GM23248 (cell line): ENCODE measurements around the gene ABHD2. TPM values are rescaled to one million over a fixed set of nuclear protein-coding genes. Genes with fewer than 3 reads are reported as not detected.

Source experiments
- DNase-seq: peaks from one replicate; pipeline ENCODE4 v3.0.0-alpha.2; 2015
- H2AFZ ChIP-seq: fragments of 200-600 bp; sonication (generic); 2 replicates; pipeline ENCODE4 v1.6.1; 2016; ENCODE audit warnings: antibody characterized with exemption
- H3F3A ChIP-seq: fragments of 200-600 bp; sonication (generic); 2 replicates; pipeline ENCODE4 v1.6.1; 2016; ENCODE audit warnings: mild to moderate bottlenecking, antibody characterized with exemption, mixed run types; ENCODE audit not compliant: insufficient read depth
- H3K27ac ChIP-seq: fragments of 200-600 bp; sonication (generic); 2 replicates; pipeline ENCODE4 v1.5.1; 2016; ENCODE audit warnings: mild to moderate bottlenecking
- H3K27me3 ChIP-seq: fragments of 200-600 bp; sonication (generic); replicated peaks from 2 replicates; pipeline ENCODE4 v1.6.1; 2016; ENCODE audit warnings: mild to moderate bottlenecking; ENCODE audit not compliant: insufficient read depth
- H3K36me3 ChIP-seq: fragments of 200-600 bp; sonication (generic); 2 replicates; pipeline ENCODE4 v1.6.1; 2016; ENCODE audit warnings: low read depth, mild to moderate bottlenecking
- H3K4me1 ChIP-seq: fragments of 200-600 bp; sonication (generic); 2 replicates; pipeline ENCODE4 v1.6.1; 2016; ENCODE audit warnings: mild to moderate bottlenecking; ENCODE audit not compliant: insufficient read depth
- H3K4me2 ChIP-seq: fragments of 200-600 bp; sonication (generic); one replicate; pipeline ENCODE4 v1.6.1; 2016; ENCODE audit warnings: mild to moderate bottlenecking; ENCODE audit not compliant: unreplicated experiment
- H3K4me3 ChIP-seq: fragments of 200-600 bp; sonication (generic); 2 replicates; pipeline ENCODE4 v1.5.1; 2016; ENCODE audit warnings: mild to moderate bottlenecking
- H3K79me2 ChIP-seq: fragments of 200-600 bp; sonication (generic); 2 replicates; pipeline ENCODE4 v1.6.1; 2016; ENCODE audit warnings: mild to moderate bottlenecking; ENCODE audit not compliant: insufficient read depth
- H3K9ac ChIP-seq: fragments of 200-600 bp; sonication (generic); 2 replicates; pipeline ENCODE4 v1.6.1; 2016; ENCODE audit warnings: mild to moderate bottlenecking
- H3K9me2 ChIP-seq: fragments of 200-600 bp; sonication (generic); 2 replicates; pipeline ENCODE4 v1.6.1; 2016; ENCODE audit warnings: mixed run types, mild to moderate bottlenecking, moderate library complexity; ENCODE audit not compliant: insufficient read depth
- H3K9me3 ChIP-seq: fragments of 200-600 bp; sonication (generic); one replicate; pipeline ENCODE4 v1.6.1; 2017; ENCODE audit warnings: low read depth
- H4K20me1 ChIP-seq: fragments of 200-600 bp; sonication (generic); 2 replicates; pipeline ENCODE4 v1.6.0; 2016; ENCODE audit not compliant: insufficient read depth
- EZH2 ChIP-seq: fragments of 200-600 bp; sonication (generic); IDR thresholded peaks from 2 replicates; pipeline ENCODE4 v1.6.1; 2018; ENCODE audit warnings: antibody characterized with exemption, mild to moderate bottlenecking; ENCODE audit not compliant: insufficient read depth, poor library complexity, severe bottlenecking
- EZH2phosphoT487 ChIP-seq: fragments of 200-600 bp; sonication (generic); IDR thresholded peaks from 2 replicates; pipeline ENCODE4 v1.6.1; 2018; ENCODE audit warnings: antibody characterized with exemption, moderate library complexity, mild to moderate bottlenecking, low read depth; ENCODE audit not compliant: insufficient read depth
- WGBS, 2 experiments: methylation state at CpG; one replicate each; pipeline ENCODE4 v1.1.6; 2015 to 2017; ENCODE audit warnings: low lambda C conversion rate in 2 of 2, low coverage in 1 of 2; ENCODE audit errors: missing lambda C conversion rate in 2 of 2; 5-methylcytosine and 5-hydroxymethylcytosine counted together
- in situ Hi-C: fragments of 300-500 bp; cut with MboI; formaldehyde crosslinking; loops from 2 replicates; pipeline ENCODE4 v1.15.0; 2020
- polyA plus RNA-seq: library from polyadenylated mRNA; unstranded; fragments of >200 nt; fragmentation: Nextera tagmentation; extraction: Ambion mirVana; gene quantifications from 2 replicates; pipeline ENCODE4 v1.2.1, GENCODE V29; 2016
- total RNA-seq: library from RNA; depleted of rRNA; stranded (reverse); fragments of >200 nt; shearing (Covaris generic); gene quantifications from 2 replicates; pipeline ENCODE4 v1.2.3, GENCODE V29; 2014

ABHD2 gene
- total and polyA plus RNA-seq, 2 experiments from 2014 or later = 17.6 to 24.2 TPM

DNA sequence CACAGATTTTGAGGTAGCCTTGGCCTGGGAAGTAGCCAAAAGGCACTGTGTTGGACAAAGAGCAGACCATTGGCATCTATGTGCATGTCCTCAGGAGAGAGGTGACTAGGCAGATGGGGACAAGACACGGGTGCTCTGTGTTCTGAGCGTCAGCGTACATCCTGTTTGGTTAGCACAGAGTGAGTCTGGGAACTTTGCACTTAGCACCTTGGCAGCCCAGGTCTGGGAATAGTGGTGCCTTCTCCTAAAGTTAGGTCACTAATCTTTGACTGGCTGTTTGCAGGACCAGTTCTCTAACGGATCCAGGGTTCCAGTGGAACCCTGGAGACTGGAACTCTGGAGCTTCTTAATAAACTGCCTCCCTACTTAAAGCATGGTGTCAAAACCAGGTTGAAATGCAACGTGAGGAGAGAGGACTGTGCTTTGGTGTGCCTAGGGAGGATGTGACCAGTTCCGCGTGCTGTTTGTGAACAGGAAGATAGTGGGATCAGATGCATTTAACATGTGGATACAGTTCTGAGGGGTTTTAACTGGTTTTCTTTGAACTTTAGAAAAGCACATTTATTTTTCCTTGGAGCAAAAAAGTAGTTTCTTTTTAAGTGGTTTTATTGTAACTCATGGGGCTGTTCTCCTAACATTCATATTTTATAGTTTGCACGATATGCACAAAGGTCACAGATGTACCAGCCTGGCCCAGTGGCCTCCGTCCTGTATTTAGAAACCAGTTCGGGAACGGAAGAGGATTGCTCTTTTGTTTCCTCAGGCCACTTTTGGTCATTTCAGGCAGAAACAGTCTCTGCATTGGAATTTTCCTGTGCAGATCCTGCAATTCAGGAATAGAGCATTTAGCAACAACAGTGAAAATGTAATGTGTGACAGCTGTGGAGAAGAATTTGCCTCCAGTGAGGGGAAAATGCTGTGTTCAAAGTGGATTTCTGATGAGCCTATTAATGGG is 48.8 kb downstream of the ABHD2 start:
- Histone ChIP-seq H3K9me2 (no peaks in the 10 kb centered on the region), H3K27ac (peak overlapping the region; percentile 35), H2AFZ (no peak overlapping the region), H3K79me2 (no peaks in the 10 kb centered on the region), H3K9me3 (no peaks in the 10 kb centered on the region), H3K9ac (no peak overlapping the region), H4K20me1 (no peaks in the 10 kb centered on the region), H3K27me3 (no peaks in the 10 kb centered on the region), H3K36me3 (no peaks in the 10 kb centered on the region), H3F3A (0 out of 2 replicates have a peak, but pooled peaks cover 13% of the 10 kb centered on the region), H3K4me2 (no peak overlapping the region), H3K4me1 (peaks cover 24% of the 10 kb centered on the region), H3K4me3 (no peak overlapping the region)
- in situ Hi-C loops = no loop called here
- peak; percentile 55 for DNase-seq
- no peak for TF ChIP-seq EZH2
- no peak for TF ChIP-seq EZH2phosphoT487
- 62 to 65% methylated on average over 11 of the region's 11 CpGs for WGBS, 2 experiments

DNA sequence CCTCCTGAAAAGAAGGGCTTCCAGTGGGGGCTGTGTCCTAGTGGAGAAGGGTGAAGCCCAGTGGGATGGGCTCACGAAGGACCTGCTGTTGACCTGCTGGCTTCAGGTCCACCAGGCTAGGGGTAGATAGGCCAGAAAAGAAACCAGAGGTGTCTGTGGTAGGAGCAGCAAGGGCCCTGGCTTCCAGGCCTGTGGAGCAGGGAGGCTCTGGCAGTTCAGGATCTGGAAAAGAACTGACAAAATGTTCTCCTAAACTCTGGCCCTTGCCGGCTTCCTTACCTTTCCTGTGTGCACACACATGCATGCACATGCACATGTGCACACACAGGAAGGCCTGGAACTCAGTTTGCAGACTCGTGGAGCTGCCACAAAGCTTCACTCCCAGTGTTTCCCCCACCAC is 49.7 kb downstream of the ABHD2 start:
- Histone ChIP-seq H3K9me2 (no peaks in the 10 kb centered on the region), H3K4me2 (no peak overlapping the region), H2AFZ (no peak overlapping the region), H3K36me3 (no peaks in the 10 kb centered on the region), H3K4me1 (peaks cover 30% of the 10 kb centered on the region), H3K79me2 (no peaks in the 10 kb centered on the region), H4K20me1 (no peaks in the 10 kb centered on the region), H3K9ac (no peak overlapping the region), H3K27me3 (no peaks in the 10 kb centered on the region), H3F3A (peaks cover 17% of the 10 kb centered on the region), H3K9me3 (no peaks in the 10 kb centered on the region), H3K4me3 (no peak overlapping the region), H3K27ac (peak overlapping the region; percentile 35)
- no peak for DNase-seq
- in situ Hi-C loops = no loop called here
- WGBS, 2 experiments = 84 to 87% methylated on average over 3 of the region's 3 CpGs
- TF ChIP-seq EZH2 (no peak), EZH2phosphoT487 (no peak)

- in situ Hi-C loops = no loop called here
- no peak overlapping the region for H2AFZ ChIP-seq
- H3K9me2 ChIP-seq = no peaks in the 10 kb centered on the region
- H3K4me1 ChIP-seq = peaks cover 42% of the 10 kb centered on the region
- 91 to 97% methylated on average over 10 of the region's 10 CpGs for WGBS, 2 experiments
- no peak overlapping the region for H3K4me3 ChIP-seq
- H4K20me1 ChIP-seq = no peaks in the 10 kb centered on the region
- DNase-seq = peak; percentile 32
- H3K9ac ChIP-seq = no peak overlapping the region
- H3K27me3 ChIP-seq = no peaks in the 10 kb centered on the region
- no peaks in the 10 kb centered on the region for H3K36me3 ChIP-seq
- H3K9me3 ChIP-seq = no peaks in the 10 kb centered on the region
- H3K79me2 ChIP-seq = no peaks in the 10 kb centered on the region
- H3K27ac ChIP-seq = no peak overlapping the region
- H3K4me2 ChIP-seq = no peak overlapping the region
- no peak for TF ChIP-seq EZH2
- no peak for TF ChIP-seq EZH2phosphoT487
- peaks cover 28% of the 10 kb centered on the region for H3F3A ChIP-seq
Measured at GRCh38 chr15:89138999-89139612, 50.9 kb downstream of the ABHD2 start.

DNA sequence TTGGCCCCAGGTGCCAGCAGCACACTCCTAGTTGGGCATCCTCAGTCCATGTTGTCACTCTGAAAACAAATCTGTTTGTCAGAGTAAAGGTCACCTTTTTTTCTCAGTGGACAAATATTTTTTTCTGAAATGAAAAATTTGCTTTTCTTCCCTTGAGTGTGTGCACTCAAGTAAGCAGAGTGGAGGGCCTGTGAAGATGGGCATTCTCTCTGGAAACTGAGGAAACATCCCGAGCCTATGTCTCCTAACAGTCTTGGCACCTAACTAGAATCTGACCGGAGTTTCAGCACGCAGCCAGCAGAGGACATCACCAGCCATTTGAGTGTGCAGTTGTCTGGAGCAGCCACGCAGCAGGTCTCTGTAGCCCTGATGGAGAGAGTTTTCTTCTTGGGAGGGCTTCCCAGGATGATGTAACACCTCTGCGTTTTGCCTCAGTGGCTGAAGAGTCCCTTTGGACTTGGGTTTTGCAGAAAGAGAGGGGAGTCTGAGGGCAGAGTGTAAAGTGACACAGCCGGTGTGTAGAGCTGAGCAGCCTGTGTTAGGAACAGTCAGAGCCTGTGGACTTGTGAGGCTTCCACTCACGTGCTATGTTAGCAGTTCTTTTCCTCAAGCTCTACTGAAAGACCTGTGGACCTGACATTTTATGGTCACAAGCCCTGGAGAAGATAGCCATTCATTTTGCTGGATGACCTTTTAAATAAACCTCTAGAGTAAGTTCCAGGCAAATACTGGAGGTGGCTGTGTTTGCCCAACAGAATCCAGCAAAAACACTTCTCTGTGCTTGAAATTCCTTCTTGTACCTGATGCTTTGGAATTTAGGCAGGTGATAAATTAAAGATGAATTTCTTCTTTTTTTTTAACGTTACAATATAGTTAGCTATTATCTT is 51.6 kb downstream of the ABHD2 start:
- TF ChIP-seq EZH2 (no peak), EZH2phosphoT487 (no peak)
- Histone ChIP-seq H3K9ac (no peak overlapping the region), H3K4me1 (peaks cover 45% of the 10 kb centered on the region), H3K27ac (no peak overlapping the region), H3K4me3 (no peak overlapping the region), H2AFZ (no peak overlapping the region), H3K27me3 (no peaks in the 10 kb centered on the region), H3K4me2 (no peak overlapping the region), H3K36me3 (no peaks in the 10 kb centered on the region), H3K9me2 (no peaks in the 10 kb centered on the region), H3K9me3 (no peaks in the 10 kb centered on the region), H3K79me2 (no peaks in the 10 kb centered on the region), H4K20me1 (no peaks in the 10 kb centered on the region), H3F3A (peaks cover 33% of the 10 kb centered on the region)
- in situ Hi-C loops = no loop called here
- 80 to 86% methylated on average over 8 of the region's 8 CpGs for WGBS, 2 experiments
- no peak for DNase-seq
